Embryonic facial prominence (tissue), 1 donor: Measurements from ENCODE around the gene TTC24.
"Not testable (repeated sequence)": the region's sequence is repeated elsewhere in the genome, so short reads cannot be mapped to it uniquely, and the experiment has no call there.

Source experiments
- DNase-seq: peaks from one replicate; pipeline ENCODE4 v3.0.0-alpha.2; 2016; ENCODE audit errors: extremely low spot score

The TTC24 gene

GRCh38 chr1:156608981-156609380 lies 29.5 kb downstream of the TTC24 start:
- DNase-seq = no peak

- DNase-seq = not testable (repeated sequence)
These were observed 30.5 kb downstream of the TTC24 start for GRCh38 chr1:156610072-156610471.

GRCh38 chr1:156612666-156613065 lies 33.1 kb downstream of the TTC24 start:
- DNase-seq = no peak

GRCh38 chr1:156615946-156616345 lies 36.4 kb downstream of the TTC24 start:
- DNase-seq = no peak

- no peak for DNase-seq
These were observed 36.9 kb downstream of the TTC24 start for GRCh38 chr1:156616463-156616862.

GRCh38 chr1:156618853-156619581 lies 39.5 kb downstream of the TTC24 start, which contains the start of gene HAPLN2:
Gene HAPLN2, plus strand, starts transcription at chr1:156619415. Its CDS starts 4,076 bp downstream, at chr1:156623491.
- no peak for DNase-seq

GRCh38 chr1:156619582-156619955 lies 40.0 kb downstream of the TTC24 start:
- DNase-seq = no peak

GRCh38 chr1:156622581-156623297 lies 43.2 kb downstream of the TTC24 start:
- no peak for DNase-seq

GRCh38 chr1:156623946-156624813 lies 44.7 kb downstream of the TTC24 start:
- DNase-seq = no peak

- DNase-seq = no peak
These were observed 45.4 kb downstream of the TTC24 start for GRCh38 chr1:156624814-156625435.

- DNase-seq = peak; percentile 25
These were observed 46.0 kb downstream of the TTC24 start for GRCh38 chr1:156625436-156626078.

GRCh38 chr1:156626079-156626438 lies 46.5 kb downstream of the TTC24 start:
- DNase-seq = no peak

- no peak for DNase-seq
These were observed 47.9 kb downstream of the TTC24 start for GRCh38 chr1:156627313-156627880.

- DNase-seq = no peak
These were observed 50.4 kb downstream of the TTC24 start for GRCh38 chr1:156629823-156630449.

GRCh38 chr1:156631152-156631551 lies 51.6 kb downstream of the TTC24 start:
- not testable (repeated sequence) for DNase-seq

- no peak for DNase-seq
These were observed 52.8 kb downstream of the TTC24 start for GRCh38 chr1:156632355-156632754.
